B cell (primary cell): ENCODE data around the gene CHST8. TPM values are rescaled to one million over a fixed set of nuclear protein-coding genes. Genes with fewer than 3 reads are reported as not detected.

ENCODE experiments used
- ATAC-seq: fragments of 200-7000 bp; cut with Tn5 transposase; one replicate; pipeline ENCODE4 v1.10.0; 2021; ENCODE audit warnings: low read depth, mild to moderate bottlenecking, moderate number of reproducible peaks, moderate library complexity
- CTCF ChIA-PET: fragments of 350-600 bp; sonication (Branson Sonifier 250); formaldehyde crosslinking; loops from one replicate; lab custom pipeline; 2021; ENCODE audit warnings: antibody characterized with exemption, inconsistent platforms; lab: Charles Lee
- POLR2A ChIA-PET: fragments of 350-600 bp; sonication (Branson Sonifier 250); formaldehyde crosslinking; loops from one replicate; lab custom pipeline; 2021; ENCODE audit warnings: antibody characterized with exemption; lab: Charles Lee
- DNase-seq: peaks from one replicate; pipeline ENCODE4 v3.0.0; 2013
- H2AFZ ChIP-seq: 2 replicates; pipeline ENCODE4 v1.6.1; 2012; ENCODE audit warnings: mild to moderate bottlenecking, low read depth, low read length; ENCODE audit not compliant: insufficient read depth, poor library complexity, severe bottlenecking
- H3K27ac ChIP-seq, 2 donors: 1 replicate in 1 of 2; 2 replicates in 1 of 2; pipeline ENCODE4 v1.5.1; 2012 to 2013; ENCODE audit warnings: low read length in 2 of 2, mild to moderate bottlenecking in 2 of 2, moderate library complexity in 1 of 2
- H3K27me3 ChIP-seq, 4 experiments: fragments of 200-600 bp in 1 of 4; sonication (generic) in 1 of 4; replicated peaks in 1 of 4; 1 replicate in 2 of 4; 2 replicates in 2 of 4; pipeline versions ENCODE4 v1.6.1 to v1.7.0; 2013 to 2016; ENCODE audit warnings: low read length in 3 of 4, mild to moderate bottlenecking in 2 of 4, mixed read lengths in 1 of 4, moderate library complexity in 1 of 4; ENCODE audit not compliant: insufficient read depth in 4 of 4, control insufficient read depth in 3 of 4; ENCODE audit errors: control extremely low read depth in 1 of 4
- H3K36me3 ChIP-seq, 2 experiments: replicated peaks in 1 of 2; 1 replicate in 1 of 2; 2 replicates in 1 of 2; pipeline versions ENCODE4 v1.6.1 to v1.7.1; 2013; ENCODE audit warnings: low read length in 1 of 2; ENCODE audit not compliant: insufficient read depth in 2 of 2, control insufficient read depth in 1 of 2; ENCODE audit errors: control extremely low read depth in 1 of 2, extremely low read depth in 1 of 2
- H3K4me1 ChIP-seq, 2 donors: fragments of 200-600 bp in 1 of 2; sonication (generic) in 1 of 2; 1 replicate in 1 of 2; 2 replicates in 1 of 2; pipeline versions ENCODE4 v1.5.1 to v1.6.1; 2013 to 2017; ENCODE audit warnings: low read length in 2 of 2; ENCODE audit not compliant: control insufficient read depth in 2 of 2, insufficient read depth in 2 of 2
- H3K4me2 ChIP-seq: replicated peaks from 2 replicates; pipeline ENCODE3; 2012; ENCODE audit warnings: mild to moderate bottlenecking, low read depth, low read length; ENCODE audit not compliant: poor library complexity, severe bottlenecking
- H3K4me3 ChIP-seq, 5 experiments: fragments of 200-600 bp in 1 of 5; sonication (generic) in 1 of 5; 1 replicate in 3 of 5; 2 replicates in 2 of 5; pipeline versions ENCODE4 v1.5.1 to v1.7.0; 2011 to 2016; ENCODE audit warnings: low read length in 4 of 5, mild to moderate bottlenecking in 4 of 5, low read depth in 2 of 5, control low read depth in 1 of 5, moderate library complexity in 1 of 5; ENCODE audit not compliant: insufficient read depth in 1 of 5; ENCODE audit errors: control extremely low read depth in 1 of 5, extremely low read depth in 1 of 5
- H3K79me2 ChIP-seq: fragments of 200-600 bp; sonication (generic); one replicate; pipeline ENCODE4 v1.6.0; 2016; ENCODE audit warnings: low read length; ENCODE audit not compliant: control insufficient read depth, insufficient read depth
- H3K9ac ChIP-seq: fragments of 200-600 bp; sonication (generic); 2 replicates; pipeline ENCODE4 v1.6.1; 2017; ENCODE audit warnings: mild to moderate bottlenecking, low read length, moderate library complexity
- H3K9me3 ChIP-seq, 3 donors: one replicate each; pipeline versions ENCODE4 v1.6.1 to v1.7.1; 2013; ENCODE audit warnings: low read length in 2 of 3; ENCODE audit not compliant: control insufficient read depth in 2 of 3, insufficient read depth in 1 of 3; ENCODE audit errors: control extremely low read depth in 1 of 3
- H4K20me1 ChIP-seq: 2 replicates; pipeline ENCODE4 v1.6.0; 2012; ENCODE audit warnings: mild to moderate bottlenecking, low read length; ENCODE audit not compliant: insufficient read depth, control insufficient read depth, poor library complexity, severe bottlenecking
- H3K27ac Mint-ChIP-seq: one replicate; pipeline ENCODE4 v1.8.0; 2021; ENCODE audit warnings: mixed read lengths
- H3K27me3 Mint-ChIP-seq: one replicate; pipeline ENCODE4 v1.8.0; 2021; ENCODE audit warnings: mixed read lengths
- H3K4me1 Mint-ChIP-seq: one replicate; pipeline ENCODE4 v1.8.0; 2021; ENCODE audit warnings: mixed read lengths
- H3K4me3 Mint-ChIP-seq: one replicate; pipeline ENCODE4 v1.8.0; 2021; ENCODE audit warnings: mixed read lengths
- H3K9me3 Mint-ChIP-seq: one replicate; pipeline ENCODE4 v1.8.0; 2022; ENCODE audit warnings: mixed read lengths; ENCODE audit not compliant: insufficient read depth
- EZH2 ChIP-seq: IDR thresholded peaks from 2 replicates; pipeline ENCODE4 v1.6.1; 2012; ENCODE audit warnings: borderline replicate concordance, low read depth, mild to moderate bottlenecking, moderate library complexity, low read length; ENCODE audit not compliant: insufficient read depth, poor library complexity, severe bottlenecking
- WGBS: methylation state at CpG from one replicate; pipeline ENCODE4 v1.1.5; 2013; ENCODE audit warnings: missing lambda C conversion rate; ENCODE audit not compliant: insufficient coverage; 5-methylcytosine and 5-hydroxymethylcytosine counted together
- intact Hi-C: fragments of 100-400 bp; cut with micrococcal nuclease; formaldehyde crosslinking; loops from one replicate; pipeline ENCODE4 v1.10.0; 2022
- polyA plus RNA-seq: library from polyadenylated mRNA; depleted of rRNA; stranded (reverse); fragments of >200 nt; gene quantifications from 2 replicates; pipeline ENCODE4 v1.2.3, GENCODE V29; 2012
- total RNA-seq, 2 donors: library from RNA; stranded (reverse); fragments of 120-200 nt in 1 of 2; gene quantifications; 1 replicate in 1 of 2; 2 replicates in 1 of 2; pipeline versions ENCODE4 v1.2.3 to v1.2.4, GENCODE V29; 2013 to 2022
- TF ChIP-seq, protein P1 (sequence below): fragments of 200-600 bp; IDR thresholded peaks from one replicate; pipeline ENCODE4 v1.8.0; 2022; ENCODE audit warnings: antibody characterized with exemption, mild to moderate bottlenecking

Gene CHST8
- total and polyA plus RNA-seq, 2 donors (not counting 1 experiment from before 2014, with no cell fraction given), result not detected

GRCh38 chr19:33705860-33706259 is 84.1 kb downstream of the CHST8 start:
- H3K27me3 ChIP-seq, result no peaks in the 10 kb centered on the region
- no peak overlapping the region for H3K4me2 ChIP-seq
- H3K4me1 ChIP-seq, result no peaks in the 10 kb centered on the region
- no peak overlapping the region for H3K4me3 ChIP-seq
- ATAC-seq, result no peak
- TF ChIP-seq, protein P1, sequence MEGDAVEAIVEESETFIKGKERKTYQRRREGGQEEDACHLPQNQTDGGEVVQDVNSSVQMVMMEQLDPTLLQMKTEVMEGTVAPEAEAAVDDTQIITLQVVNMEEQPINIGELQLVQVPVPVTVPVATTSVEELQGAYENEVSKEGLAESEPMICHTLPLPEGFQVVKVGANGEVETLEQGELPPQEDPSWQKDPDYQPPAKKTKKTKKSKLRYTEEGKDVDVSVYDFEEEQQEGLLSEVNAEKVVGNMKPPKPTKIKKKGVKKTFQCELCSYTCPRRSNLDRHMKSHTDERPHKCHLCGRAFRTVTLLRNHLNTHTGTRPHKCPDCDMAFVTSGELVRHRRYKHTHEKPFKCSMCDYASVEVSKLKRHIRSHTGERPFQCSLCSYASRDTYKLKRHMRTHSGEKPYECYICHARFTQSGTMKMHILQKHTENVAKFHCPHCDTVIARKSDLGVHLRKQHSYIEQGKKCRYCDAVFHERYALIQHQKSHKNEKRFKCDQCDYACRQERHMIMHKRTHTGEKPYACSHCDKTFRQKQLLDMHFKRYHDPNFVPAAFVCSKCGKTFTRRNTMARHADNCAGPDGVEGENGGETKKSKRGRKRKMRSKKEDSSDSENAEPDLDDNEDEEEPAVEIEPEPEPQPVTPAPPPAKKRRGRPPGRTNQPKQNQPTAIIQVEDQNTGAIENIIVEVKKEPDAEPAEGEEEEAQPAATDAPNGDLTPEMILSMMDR, result no peak
- TF ChIP-seq EZH2, result no peak
- H2AFZ ChIP-seq, result no peak overlapping the region
- no peak overlapping the region for H3K9ac ChIP-seq
- WGBS, result 90% methylated on average over 4 of the region's 5 CpGs
- ChIA-PET POLR2A (no interaction called here), CTCF (no interaction called here)
- Mint-ChIP-seq H3K9me3 (no peaks in the 10 kb centered on the region), H3K27ac (no peak overlapping the region), H3K4me3 (no peak overlapping the region), H3K27me3 (no peaks in the 10 kb centered on the region), H3K4me1 (no peaks in the 10 kb centered on the region)
- intact Hi-C loops, result no loop called here
- H3K9me3 ChIP-seq, result peaks cover 0 to 2% (median 2%) of the 10 kb centered on the region in 3 donors
- no peak for DNase-seq
- H3K79me2 ChIP-seq, result no peaks in the 10 kb centered on the region
- no peaks in the 10 kb centered on the region for H4K20me1 ChIP-seq
- H3K27ac ChIP-seq, result no peak overlapping the region
- no peaks in the 10 kb centered on the region for H3K36me3 ChIP-seq

- Histone ChIP-seq H3K79me2 (no peaks in the 10 kb centered on the region), H3K36me3 (no peaks in the 10 kb centered on the region), H3K9ac (no peak overlapping the region), H3K4me2 (no peak overlapping the region), H2AFZ (no peak overlapping the region), H3K4me3 (no peak overlapping the region), H3K27ac (no peak overlapping the region), H4K20me1 (no peaks in the 10 kb centered on the region), H3K4me1 (no peaks in the 10 kb centered on the region), H3K9me3 (peaks cover 0 to 2% (median 2%) of the 10 kb centered on the region in 3 donors), H3K27me3 (no peaks in the 10 kb centered on the region)
- ChIA-PET CTCF (no interaction called here), POLR2A (no interaction called here)
- H3K27ac Mint-ChIP-seq, result no peak overlapping the region
- no peaks in the 10 kb centered on the region for H3K4me1 Mint-ChIP-seq
- H3K4me3 Mint-ChIP-seq, result no peak overlapping the region
- WGBS, result 85% methylated on average over 7 of the region's 10 CpGs
- intact Hi-C loops, result no loop called here
- DNase-seq (no peak), ATAC-seq (no peak)
- no peaks in the 10 kb centered on the region for H3K9me3 Mint-ChIP-seq
- H3K27me3 Mint-ChIP-seq, result no peaks in the 10 kb centered on the region
- TF ChIP-seq, protein P1, result no peak
- TF ChIP-seq EZH2, result no peak
These were observed 84.9 kb downstream of the CHST8 start for GRCh38 chr19:33706631-33707030.
